Measurements from ENCODE around the gene BAIAP2L2.

BAIAP2L2 gene

DNA sequence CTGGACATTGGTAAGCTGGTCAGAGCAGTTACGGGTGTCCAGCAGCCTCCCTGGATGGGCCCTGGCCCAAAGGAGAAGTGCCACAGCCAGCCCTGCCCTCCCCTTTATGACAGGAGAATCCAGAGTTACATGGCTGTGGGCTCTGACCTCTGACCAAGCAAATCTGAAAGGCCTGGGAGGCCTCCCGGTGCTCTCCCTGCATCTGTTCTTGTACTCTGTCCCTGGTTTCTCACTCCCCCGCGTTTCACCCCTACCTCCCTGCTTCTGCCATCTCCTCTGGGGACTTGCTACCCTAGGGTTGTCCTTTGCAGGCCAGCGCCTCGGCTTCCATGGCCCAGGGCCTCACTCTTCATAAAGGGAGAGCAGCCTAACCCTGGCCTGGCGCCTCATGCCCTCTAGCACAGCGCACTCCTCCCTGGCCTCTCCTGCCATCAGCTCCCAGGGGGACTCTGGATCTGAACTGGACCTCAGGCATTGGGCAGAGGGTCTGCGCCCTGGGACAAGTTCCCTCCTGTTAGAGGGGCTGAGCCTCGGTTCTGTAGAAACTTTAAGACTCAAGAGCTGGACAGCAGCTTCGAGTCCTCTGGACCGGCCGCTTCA is 42.6 kb downstream of the BAIAP2L2 start:
- no peak for TF ChIP-seq CTCF (IDR thresholded peaks at IDR 0.05)

GRCh38 chr22:38067028-38067415 is 43.5 kb downstream of the BAIAP2L2 start:
- no peak for TF ChIP-seq CTCF (IDR thresholded peaks at IDR 0.05)

DNA sequence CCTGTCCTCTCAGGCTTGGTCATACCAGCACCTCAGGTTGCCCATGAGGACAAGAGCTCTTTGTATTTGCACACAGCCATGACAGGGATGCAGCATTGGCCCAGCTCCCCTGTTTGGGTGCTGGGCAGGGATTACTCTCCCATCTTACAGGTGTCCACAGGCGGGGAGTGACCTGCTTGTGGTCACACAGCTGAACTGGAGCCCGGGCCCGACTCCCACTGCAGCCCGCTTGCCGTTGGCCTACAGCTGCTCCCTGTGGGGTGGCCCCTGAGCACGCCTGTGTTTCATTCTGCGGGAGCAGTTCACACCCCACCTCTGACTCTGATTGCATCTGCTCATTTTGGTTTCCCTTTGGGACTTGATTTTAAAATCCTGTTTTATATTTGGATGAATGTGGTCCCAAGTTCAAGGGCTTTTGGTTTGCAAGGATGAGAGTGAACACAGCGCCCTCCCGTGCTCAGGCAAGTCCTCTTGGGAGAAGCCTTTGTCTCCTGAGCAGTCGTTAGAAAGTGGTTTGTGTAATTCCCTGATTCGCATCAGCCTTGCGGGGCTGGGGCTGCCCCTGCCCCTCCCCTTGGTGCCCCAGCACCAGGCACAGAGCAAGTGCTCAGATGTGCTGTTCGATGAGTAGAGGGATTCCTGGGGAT is 44.0 kb downstream of the BAIAP2L2 start:
- no peak for TF ChIP-seq CTCF (IDR thresholded peaks at IDR 0.05)

DNA sequence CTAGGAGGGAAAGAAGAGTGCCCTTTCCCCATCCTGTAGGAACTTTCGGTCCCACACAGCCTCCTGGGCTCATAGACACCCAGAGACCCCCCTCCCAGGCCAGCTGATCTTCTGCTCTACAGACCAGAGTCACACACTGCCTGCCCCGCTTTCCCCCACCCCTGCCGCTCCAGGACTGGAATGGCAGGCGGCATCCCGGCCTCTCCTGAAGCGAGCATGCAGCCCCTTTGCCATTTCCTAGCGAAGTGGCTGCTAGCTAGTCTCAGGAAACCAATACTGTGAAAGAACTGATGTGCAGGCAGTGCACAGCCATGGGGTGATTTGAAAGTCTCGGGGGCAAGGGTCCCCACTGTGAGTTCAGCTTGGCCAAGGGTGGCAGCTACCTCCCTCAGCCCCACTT is 44.9 kb downstream of the BAIAP2L2 start:
- TF ChIP-seq CTCF (IDR thresholded peaks at IDR 0.05) = no peak

DNA sequence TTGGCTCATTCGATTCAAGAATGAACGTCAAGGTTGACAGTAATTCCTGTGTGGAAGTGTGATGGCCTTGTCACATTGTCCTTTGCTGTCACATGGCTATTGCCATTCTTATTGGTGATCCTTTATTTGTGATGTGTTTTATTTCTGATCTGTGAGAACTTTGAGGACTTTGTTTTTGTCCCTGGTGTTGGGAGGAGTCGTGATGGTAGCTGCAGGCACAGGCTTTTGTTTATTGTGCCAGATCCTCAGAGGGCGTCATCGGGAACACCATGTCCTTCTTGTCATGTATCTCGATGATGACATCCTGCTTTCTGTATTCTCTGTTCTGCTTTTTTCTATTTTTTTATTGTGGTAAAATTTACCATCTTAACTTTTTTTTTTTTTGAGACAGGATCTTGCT is 47.7 kb downstream of the BAIAP2L2 start:
- TF ChIP-seq CTCF (IDR thresholded peaks at IDR 0.05) = no peak

GRCh38 chr22:38056969-38057891 is 53.3 kb downstream of the BAIAP2L2 start, which contains the start of gene PICK1:
TSS of gene PICK1 (plus strand) at chr22:38057404. CDS start at chr22:38057810, 406 bp downstream.
- TF ChIP-seq CTCF (IDR thresholded peaks at IDR 0.05) = no peak

DNA sequence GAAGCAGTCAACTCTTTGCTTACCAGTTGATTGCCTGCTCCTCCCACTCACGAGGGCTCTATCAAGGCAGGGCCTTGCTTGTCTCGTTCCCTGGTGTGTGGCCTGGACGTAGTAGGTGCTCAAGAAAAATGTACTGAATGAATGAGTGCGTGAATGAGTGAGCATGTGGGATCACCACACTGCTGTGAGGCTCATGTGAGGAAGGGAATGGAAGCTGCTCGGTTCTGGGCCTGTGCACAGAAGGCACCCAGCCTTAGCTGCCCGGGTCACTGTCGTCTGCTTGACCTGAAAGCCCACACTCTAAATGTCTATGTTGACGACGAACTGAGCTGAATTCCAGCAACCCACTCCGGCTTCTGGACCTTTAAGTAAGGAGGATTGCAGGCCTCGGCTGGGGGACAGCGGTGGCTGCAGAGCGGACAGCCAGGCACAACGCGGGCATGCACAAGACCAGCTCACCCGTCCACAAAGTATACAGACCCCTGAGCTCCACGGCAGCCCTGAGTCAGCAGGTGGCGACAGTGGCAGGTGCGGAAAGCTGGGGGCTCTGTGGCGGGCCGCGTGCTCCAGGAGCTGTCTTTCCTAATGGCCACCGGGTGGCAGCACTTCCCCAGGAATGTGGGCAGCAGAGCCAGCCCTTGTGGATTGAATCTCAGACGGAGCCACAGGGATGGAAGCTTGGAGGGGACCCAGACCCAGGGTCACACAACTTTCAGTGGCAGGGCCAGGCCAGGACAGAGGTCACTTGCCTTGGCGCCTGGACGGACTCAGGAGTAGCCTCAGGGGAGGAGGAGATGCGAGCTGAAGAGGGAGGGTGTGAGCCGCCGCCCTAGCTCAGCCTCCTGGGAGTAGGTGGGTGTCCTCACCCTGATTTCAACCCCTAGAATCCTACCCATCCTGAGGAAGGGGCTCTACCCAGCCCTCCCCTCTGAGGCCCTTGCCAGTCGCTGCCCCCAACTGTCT is 58.3 kb downstream of the BAIAP2L2 start:
- TF ChIP-seq CTCF (IDR thresholded peaks at IDR 0.05) = peak; percentile 93

All from LNCAP (cell line).